Right cardiac atrium (tissue), 5 donors: ENCODE measurements around the gene FAM181B. TPM values are rescaled to one million over a fixed set of nuclear protein-coding genes. Genes with fewer than 3 reads are reported as not detected.
A peak's percentile ranks its signal among the peaks of the same experiment; 100 is the strongest.

Experiments used
- ATAC-seq, 2 donors: fragments of 200-7000 bp; cut with Tn5 transposase; one replicate each; pipeline versions ENCODE4 v1.8.0 to v1.9.1; 2020; ENCODE audit warnings: moderate library complexity in 2 of 2, mild to moderate bottlenecking in 1 of 2
- DNase-seq, 3 donors: peaks; one replicate each; pipeline ENCODE4 v3.0.0-alpha.2; 2020
- H3K27ac ChIP-seq: one replicate; pipeline ENCODE4 v1.5.1; 2013; ENCODE audit warnings: mild to moderate bottlenecking, low read length, control low read depth, moderate library complexity
- H3K27me3 ChIP-seq: one replicate; pipeline ENCODE4 v1.6.1; 2013; ENCODE audit not compliant: control insufficient read depth, insufficient read depth
- H3K4me1 ChIP-seq: one replicate; pipeline ENCODE4 v1.6.1; 2013; ENCODE audit warnings: low read length; ENCODE audit not compliant: control insufficient read depth, insufficient read depth
- H3K4me3 ChIP-seq: one replicate; pipeline ENCODE4 v1.5.1; 2013; ENCODE audit warnings: low read length, control low read depth
- H3K9me3 ChIP-seq: one replicate; pipeline ENCODE4 v1.6.1; 2013; ENCODE audit warnings: low read length; ENCODE audit not compliant: control insufficient read depth
- WGBS: extraction: QIAGEN DNeasy Blood & Tissue Kit; methylation state at CpG from one replicate; pipeline ENCODE4 v1.1.7; 2013; 5-methylcytosine and 5-hydroxymethylcytosine counted together
- intact Hi-C, 4 donors: fragments of 100-400 bp; cut with DNase I; formaldehyde crosslinking; loops; one replicate each; pipeline versions ENCODE4 v1.11.0 to v1.14.0; 2022 to 2023
- long read RNA-seq, 4 donors: library from polyadenylated mRNA; unstranded; transcript quantifications; one replicate each; pipeline ENCODE4 v2.0.0, GENCODE V29; 2020 to 2021
- polyA plus RNA-seq: library from polyadenylated mRNA; stranded (reverse); fragments of 200-250 nt; gene quantifications from one replicate; pipeline ENCODE4 v1.2.3, GENCODE V29; 2013
- total RNA-seq, 4 donors: library from RNA; stranded (reverse); fragmentation: NEBNext Ultra II Directional; extraction: Animal tissue kit (Norgen Biotek cat#: 25700); gene quantifications; one replicate each; pipeline ENCODE4 v1.2.1, GENCODE V29; 2021
- donor health status: healthy with polysubstance abuse.
- donor health status: DM: no; HTN: yes; CAD: no.
- donor health status: DM: no; HTN: no; CAD: no.
- donor health status: DM: no; HTN: yes; CAD: no; lungs with severe emphysema.
- donor health status: DM: yes; HTN: yes; CAD: no.

FAM181B gene
- total RNA-seq (1 to 10 TPM; 4.2 to 8.4 (median 5.0) TPM), polyA plus RNA-seq (2.4 TPM)
- long read RNA-seq, donor 1, transcript FAM181B-201 (1 exons, 3,924 nt): major isoform, 25 of 25 reads
- long read RNA-seq, donor 1, partial matches to known transcripts: 0 of 25 reads
- long read RNA-seq, donor 1, other reads (novel, unspliced or antisense): 0 of 25 reads
- long read RNA-seq, donor 2, transcript FAM181B-201 (1 exons, 3,924 nt): major isoform, 18 of 19 reads
- long read RNA-seq, donor 2, partial matches to known transcripts: 0 of 19 reads
- long read RNA-seq, donor 2, other reads (novel, unspliced or antisense): 1 of 19 reads
- long read RNA-seq, donor 3, partial matches to known transcripts: 0 of 1 reads
- long read RNA-seq, donor 3, other reads (novel, unspliced or antisense): 0 of 1 reads
- long read RNA-seq, donor 4, transcript FAM181B-201 (1 exons, 3,924 nt): major isoform, 34 of 34 reads
- long read RNA-seq, donor 4, partial matches to known transcripts: 0 of 34 reads
- long read RNA-seq, donor 4, other reads (novel, unspliced or antisense): 0 of 34 reads

DNA sequence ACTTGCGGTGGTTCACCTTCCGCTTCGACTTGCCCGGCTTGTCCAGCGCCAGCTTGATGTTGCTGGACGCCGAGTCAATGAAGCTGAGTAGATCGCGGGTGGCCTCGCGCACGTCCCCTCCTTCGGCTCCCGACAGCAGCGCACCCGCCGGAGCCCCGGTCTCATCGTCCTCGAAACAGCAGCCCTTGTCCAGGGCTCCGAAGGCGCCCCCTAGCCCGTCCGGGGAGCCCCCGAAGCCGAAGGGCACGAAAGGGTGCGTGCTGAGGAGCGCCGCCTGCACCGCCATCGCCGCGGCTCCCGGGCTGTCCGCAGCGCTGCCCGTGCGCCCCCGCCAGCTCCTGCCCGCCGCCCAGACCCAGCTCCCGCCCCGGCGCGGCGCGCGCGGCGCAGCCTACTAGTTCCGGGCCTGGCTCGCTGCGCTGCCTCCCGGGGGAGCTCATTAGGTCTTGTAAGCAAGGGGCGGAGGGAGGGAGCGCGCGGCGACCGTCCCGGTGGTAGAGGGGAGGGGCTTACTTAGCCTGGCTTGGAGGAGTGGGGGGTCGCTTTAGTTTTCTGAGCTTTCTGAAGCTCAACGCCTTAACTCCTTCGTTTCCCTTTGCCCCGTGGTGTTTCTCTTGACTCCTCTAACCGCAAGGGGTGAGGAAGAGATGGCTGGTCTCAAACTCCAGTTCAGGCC, at the start of gene FAM181B:
Gene FAM181B, minus strand, starts transcription at position 421 of the 676 bp plus-strand sequence. Its CDS starts 135 bp downstream, at position 286.
- Histone ChIP-seq H3K4me3 (peak within 1 kb of the TSS; percentile 52), H3K4me1 (no peaks in the 10 kb centered on the region), H3K9me3 (no peaks in the 10 kb centered on the region), H3K27ac (peak within 1 kb of the TSS; percentile 4), H3K27me3 (no peaks in the 10 kb centered on the region)
- intact Hi-C loops: loop anchor here in 2 of 4 donors (10.0 kb wide), 2 partner anchors 81 to 131 kb away; no protein-coding TSS in a partner anchor
- DNase-seq (peak; percentile 74 to 90 (median 87)), ATAC-seq (peak; percentile 90 to 92)
- under 1% methylated on average over 67 of the region's 67 CpGs for WGBS

- ATAC-seq: no peak
These were observed 49.2 kb upstream of the FAM181B start for GRCh38 chr11:82782825-82783374.

DNA sequence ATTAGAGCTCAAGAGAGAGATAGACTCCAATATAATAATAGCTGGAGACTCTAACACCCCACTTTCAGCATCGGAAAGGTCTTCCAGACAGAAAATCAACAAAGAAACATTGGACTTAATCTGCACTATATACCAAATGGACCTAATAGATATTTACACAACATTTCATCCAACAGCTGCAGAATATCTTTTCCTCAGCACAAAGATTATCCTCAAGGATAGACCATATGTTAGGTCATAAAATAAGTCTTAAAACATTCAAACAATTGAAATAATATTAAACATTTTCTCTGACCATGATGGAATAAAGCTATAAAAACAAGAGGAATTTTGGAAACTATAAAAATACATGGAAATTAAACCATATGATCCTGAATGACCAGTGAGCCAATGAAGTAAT, 45.1 kb upstream of the FAM181B start:
- peaks cover 3% of the 10 kb centered on the region for H3K9me3 ChIP-seq
- no peak overlapping the region for H3K27ac ChIP-seq
- H3K4me1 ChIP-seq: no peaks in the 10 kb centered on the region
- DNase-seq (no peak), ATAC-seq (no peak)
- intact Hi-C loops: no loop called here
- no peak overlapping the region for H3K4me3 ChIP-seq
- 80% methylated on average over 1 of the region's 1 CpG for WGBS
- H3K27me3 ChIP-seq: no peaks in the 10 kb centered on the region

More at GRCh38 chr11:82782825-82783374, 49.2 kb upstream of the FAM181B start:
- H3K9me3 ChIP-seq: no peaks in the 10 kb centered on the region
- no peak for DNase-seq
- 94% methylated on average over 1 of the region's 1 CpG for WGBS
- no peaks in the 10 kb centered on the region for H3K27me3 ChIP-seq
- H3K4me3 ChIP-seq: no peak overlapping the region
- no peaks in the 10 kb centered on the region for H3K4me1 ChIP-seq
- no peak overlapping the region for H3K27ac ChIP-seq
- intact Hi-C loops: no loop called here

- no peak overlapping the region for H3K4me3 ChIP-seq
- H3K9me3 ChIP-seq: peaks cover 3% of the 10 kb centered on the region
- intact Hi-C loops: no loop called here
- no peak for DNase-seq
- no peak for ATAC-seq
- 88% methylated on average over 2 of the region's 2 CpGs for WGBS
- H3K4me1 ChIP-seq: no peaks in the 10 kb centered on the region
- no peaks in the 10 kb centered on the region for H3K27me3 ChIP-seq
- no peak overlapping the region for H3K27ac ChIP-seq
These were observed 42.7 kb upstream of the FAM181B start for GRCh38 chr11:82776377-82776776.

DNA sequence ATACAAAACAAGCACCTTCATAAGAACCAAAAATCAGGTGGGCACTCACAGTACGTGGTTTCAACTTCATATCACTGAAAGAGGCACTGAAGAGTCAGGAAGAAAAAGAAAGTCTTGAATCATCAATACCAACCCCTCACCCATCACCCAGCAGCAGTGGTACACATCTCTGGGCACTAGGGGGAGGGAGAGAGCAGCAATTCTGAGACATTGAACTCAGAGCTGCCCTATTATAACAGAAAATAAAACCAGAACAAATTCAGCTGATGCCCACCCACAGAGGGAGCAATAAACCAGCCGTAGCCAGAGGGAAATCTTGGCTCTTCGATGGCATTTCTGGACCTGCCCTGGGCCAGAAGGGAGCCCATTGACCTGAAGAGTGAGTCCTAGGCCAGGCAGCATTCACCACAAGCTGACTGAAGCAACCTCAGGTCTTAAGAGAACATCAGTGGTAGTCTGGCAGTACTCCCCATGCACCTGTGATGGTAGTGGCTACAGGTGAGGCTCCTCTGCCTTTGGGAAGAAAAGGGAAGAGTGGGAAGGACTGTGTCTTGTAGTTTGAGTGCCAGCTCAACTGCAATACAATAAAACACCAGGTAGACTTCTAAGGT, 42.2 kb upstream of the FAM181B start:
- H3K27ac ChIP-seq: no peak overlapping the region
- ATAC-seq (no peak), DNase-seq (no peak)
- H3K4me3 ChIP-seq: no peak overlapping the region
- H3K4me1 ChIP-seq: no peaks in the 10 kb centered on the region
- intact Hi-C loops: no loop called here
- H3K9me3 ChIP-seq: peaks cover 3% of the 10 kb centered on the region
- H3K27me3 ChIP-seq: no peaks in the 10 kb centered on the region
- 36% methylated on average over 3 of the region's 3 CpGs for WGBS

- Histone ChIP-seq H3K27me3 (no peaks in the 10 kb centered on the region), H3K27ac (no peak overlapping the region), H3K4me1 (no peaks in the 10 kb centered on the region), H3K9me3 (peaks cover 3% of the 10 kb centered on the region), H3K4me3 (no peak overlapping the region)
- 70% methylated on average over 1 of the region's 1 CpG for WGBS
- no peak for DNase-seq
- no peak for ATAC-seq
- intact Hi-C loops: no loop called here
These were observed 41.6 kb upstream of the FAM181B start for GRCh38 chr11:82775218-82775617.

GRCh38 chr11:82771781-82772180, 38.1 kb upstream of the FAM181B start:
- Histone ChIP-seq H3K4me1 (no peaks in the 10 kb centered on the region), H3K27me3 (no peaks in the 10 kb centered on the region), H3K27ac (no peak overlapping the region), H3K4me3 (no peak overlapping the region), H3K9me3 (peaks cover 3% of the 10 kb centered on the region)
- ATAC-seq (no peak), DNase-seq (no peak)
- intact Hi-C loops: no loop called here
- whole genome bisulfite sequencing: 86% methylated on average over 4 of the region's 4 CpGs

- Histone ChIP-seq H3K27ac (no peak overlapping the region), H3K27me3 (no peaks in the 10 kb centered on the region), H3K4me1 (no peaks in the 10 kb centered on the region), H3K4me3 (no peak overlapping the region), H3K9me3 (no peaks in the 10 kb centered on the region)
- DNase-seq: no peak
- no peak for ATAC-seq
- intact Hi-C loops: no loop called here
- 57% methylated on average over 1 of the region's 1 CpG for WGBS
These were observed 33.5 kb upstream of the FAM181B start for GRCh38 chr11:82767123-82767522.

GRCh38 chr11:82765466-82766034, 31.9 kb upstream of the FAM181B start:
- ATAC-seq: no peak
- Histone ChIP-seq H3K4me1 (no peaks in the 10 kb centered on the region), H3K9me3 (no peaks in the 10 kb centered on the region), H3K27me3 (no peaks in the 10 kb centered on the region), H3K27ac (no peak overlapping the region), H3K4me3 (no peak overlapping the region)
- WGBS: 65% methylated on average over 11 of the region's 11 CpGs
- DNase-seq: no peak
- intact Hi-C loops: no loop called here

DNA sequence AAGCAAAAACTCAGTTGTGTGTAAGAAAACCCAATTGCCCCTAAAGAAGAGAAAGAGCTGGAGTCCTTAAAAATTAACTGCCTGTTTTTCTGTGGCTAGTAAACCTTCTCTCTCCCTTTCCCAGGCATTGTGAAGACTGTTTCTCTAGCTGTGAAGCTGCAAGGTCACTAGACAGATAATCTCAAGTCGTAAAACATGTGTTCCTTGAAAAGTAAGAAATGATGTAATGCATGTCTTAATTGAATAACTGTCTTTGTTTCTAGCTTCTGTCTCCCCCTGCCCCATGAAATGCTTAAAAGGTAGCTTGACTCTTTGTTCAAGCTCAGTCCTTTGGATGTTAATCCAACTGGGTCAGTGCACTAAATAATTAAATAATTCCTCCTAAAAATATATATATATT, 29.5 kb upstream of the FAM181B start:
- ATAC-seq: no peak
- H3K9me3 ChIP-seq: no peaks in the 10 kb centered on the region
- DNase-seq: no peak
- H3K27me3 ChIP-seq: no peaks in the 10 kb centered on the region
- H3K4me1 ChIP-seq: no peaks in the 10 kb centered on the region
- no peak overlapping the region for H3K27ac ChIP-seq
- no peak overlapping the region for H3K4me3 ChIP-seq
- WGBS: 51% methylated on average over 1 of the region's 1 CpG
- intact Hi-C loops: no loop called here
